PFSK-1 (cell line): ENCODE results near the gene ANKHD1.

Experiments
- POLR2AphosphoS5 ChIP-seq: IDR thresholded peaks from 2 replicates; pipeline ENCODE4 v1.6.1; 2012; ENCODE audit warnings: low read depth, mild to moderate bottlenecking, control low read depth, low read length, moderate library complexity
- TAF1 ChIP-seq: IDR thresholded peaks from 2 replicates; pipeline ENCODE4 v1.6.1; 2012; ENCODE audit warnings: low read length, control low read depth, borderline replicate concordance; ENCODE audit not compliant: insufficient read depth
- TF ChIP-seq, protein P1 (sequence below), 2 experiments: IDR thresholded peaks; 2 replicates each; pipeline versions ENCODE4 v1.6.1 to v1.8.0; 2011 to 2012; ENCODE audit warnings: low read depth in 2 of 2, low read length in 2 of 2, control low read depth in 1 of 2, inconsistent platforms in 1 of 2, mild to moderate bottlenecking in 1 of 2, moderate library complexity in 1 of 2; ENCODE audit not compliant: insufficient read depth in 1 of 2

GRCh38 chr5:140545606-140546005 lies 144.0 kb downstream of the ANKHD1 start:
- TF ChIP-seq TAF1 (no peak), POLR2AphosphoS5 (no peak)
- TF ChIP-seq, protein P1, sequence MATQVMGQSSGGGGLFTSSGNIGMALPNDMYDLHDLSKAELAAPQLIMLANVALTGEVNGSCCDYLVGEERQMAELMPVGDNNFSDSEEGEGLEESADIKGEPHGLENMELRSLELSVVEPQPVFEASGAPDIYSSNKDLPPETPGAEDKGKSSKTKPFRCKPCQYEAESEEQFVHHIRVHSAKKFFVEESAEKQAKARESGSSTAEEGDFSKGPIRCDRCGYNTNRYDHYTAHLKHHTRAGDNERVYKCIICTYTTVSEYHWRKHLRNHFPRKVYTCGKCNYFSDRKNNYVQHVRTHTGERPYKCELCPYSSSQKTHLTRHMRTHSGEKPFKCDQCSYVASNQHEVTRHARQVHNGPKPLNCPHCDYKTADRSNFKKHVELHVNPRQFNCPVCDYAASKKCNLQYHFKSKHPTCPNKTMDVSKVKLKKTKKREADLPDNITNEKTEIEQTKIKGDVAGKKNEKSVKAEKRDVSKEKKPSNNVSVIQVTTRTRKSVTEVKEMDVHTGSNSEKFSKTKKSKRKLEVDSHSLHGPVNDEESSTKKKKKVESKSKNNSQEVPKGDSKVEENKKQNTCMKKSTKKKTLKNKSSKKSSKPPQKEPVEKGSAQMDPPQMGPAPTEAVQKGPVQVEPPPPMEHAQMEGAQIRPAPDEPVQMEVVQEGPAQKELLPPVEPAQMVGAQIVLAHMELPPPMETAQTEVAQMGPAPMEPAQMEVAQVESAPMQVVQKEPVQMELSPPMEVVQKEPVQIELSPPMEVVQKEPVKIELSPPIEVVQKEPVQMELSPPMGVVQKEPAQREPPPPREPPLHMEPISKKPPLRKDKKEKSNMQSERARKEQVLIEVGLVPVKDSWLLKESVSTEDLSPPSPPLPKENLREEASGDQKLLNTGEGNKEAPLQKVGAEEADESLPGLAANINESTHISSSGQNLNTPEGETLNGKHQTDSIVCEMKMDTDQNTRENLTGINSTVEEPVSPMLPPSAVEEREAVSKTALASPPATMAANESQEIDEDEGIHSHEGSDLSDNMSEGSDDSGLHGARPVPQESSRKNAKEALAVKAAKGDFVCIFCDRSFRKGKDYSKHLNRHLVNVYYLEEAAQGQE (IDR thresholded peaks at IDR 0.05; ENCODE audit: insufficient read depth in 1 of 2, low read depth in 2 of 2, low read length in 2 of 2): no peak
